Fibroblast of lung (primary cell): ENCODE data around the gene PIGA. TPM values are rescaled to one million over a fixed set of nuclear protein-coding genes. Genes with fewer than 3 reads are reported as not detected.

Experiments
- DNase-seq, 2 donors: peaks; one replicate each; pipeline versions ENCODE4 v3.0.0 to v3.0.0-alpha.2; 2010; ENCODE audit warnings: low read depth in 2 of 2
- H2AFZ ChIP-seq: 2 replicates; pipeline ENCODE4 v1.5.1; 2012; ENCODE audit warnings: low read length, control low read depth, inconsistent platforms
- H3K27ac ChIP-seq: 2 replicates; pipeline ENCODE4 v1.5.1; 2011; ENCODE audit warnings: low read length, control low read depth; ENCODE audit not compliant: insufficient read depth
- H3K27me3 ChIP-seq: 2 replicates; pipeline ENCODE4 v1.5.1; 2011; ENCODE audit warnings: mild to moderate bottlenecking, low read length; ENCODE audit not compliant: control insufficient read depth, insufficient read depth
- H3K36me3 ChIP-seq: 2 replicates; pipeline ENCODE4 v1.5.1; 2011; ENCODE audit warnings: low read length; ENCODE audit not compliant: control insufficient read depth, insufficient read depth
- H3K4me1 ChIP-seq: 2 replicates; pipeline ENCODE4 v1.5.1; 2011; ENCODE audit warnings: low read length; ENCODE audit not compliant: control insufficient read depth, insufficient read depth; ENCODE audit errors: extremely low read depth
- H3K4me2 ChIP-seq: 2 replicates; pipeline ENCODE4 v1.5.1; 2011; ENCODE audit warnings: low read length, control low read depth; ENCODE audit not compliant: insufficient read depth; ENCODE audit errors: extremely low read depth
- H3K4me3 ChIP-seq, 4 experiments: fragments of 200-600 bp in 1 of 4; sonication (generic) in 1 of 4; replicated peaks in 1 of 4; 2 replicates each; pipeline ENCODE4 v1.5.1; 2011 to 2016; ENCODE audit warnings: low read length in 4 of 4, low read depth in 3 of 4, mild to moderate bottlenecking in 3 of 4, control low read depth in 2 of 4, inconsistent platforms in 1 of 4, mixed read lengths in 1 of 4; ENCODE audit not compliant: insufficient read depth in 1 of 4; ENCODE audit errors: control extremely low read depth in 1 of 4
- H3K79me2 ChIP-seq: 2 replicates; pipeline ENCODE4 v1.5.1; 2012; ENCODE audit warnings: mild to moderate bottlenecking, low read length, inconsistent platforms; ENCODE audit not compliant: control insufficient read depth, insufficient read depth
- H3K9ac ChIP-seq: 2 replicates; pipeline ENCODE4 v1.5.1; 2011; ENCODE audit warnings: mild to moderate bottlenecking, low read length, control low read depth; ENCODE audit not compliant: insufficient read depth
- H3K9me3 ChIP-seq: 2 replicates; pipeline ENCODE4 v1.5.1; 2012; ENCODE audit warnings: low read depth, low read length; ENCODE audit not compliant: control insufficient read depth, insufficient read depth
- H4K20me1 ChIP-seq: 2 replicates; pipeline ENCODE4 v1.5.1; 2011; ENCODE audit warnings: low read length; ENCODE audit not compliant: control insufficient read depth, insufficient read depth; ENCODE audit errors: extremely low read depth
- EZH2 ChIP-seq: IDR thresholded peaks from 2 replicates; pipeline ENCODE4 v1.5.1; 2012; ENCODE audit warnings: low read length, control low read depth, mild to moderate bottlenecking; ENCODE audit errors: missing control alignments
- polyA plus RNA-seq, 2 donors: library from polyadenylated mRNA; depleted of rRNA in 1 of 2; stranded (reverse) in 1 of 2; unstranded in 1 of 2; fragments of >200 nt; gene quantifications; 2 replicates each; pipeline ENCODE4 v1.2.1, GENCODE V29; 2011 to 2012; ENCODE audit warnings: missing spikeins in 1 of 2
- total RNA-seq: library from RNA; depleted of rRNA; stranded (reverse); fragments of >200 nt; gene quantifications from 2 replicates; pipeline ENCODE4 v1.2.1, GENCODE V29; 2014
- TF ChIP-seq, protein P1 (sequence below), 2 donors: IDR thresholded peaks in 1 of 2; conservative IDR thresholded peaks in 1 of 2; 1 replicate in 1 of 2; 2 replicates in 1 of 2; pipeline ENCODE4 v1.5.1; 2011 to 2012; ENCODE audit warnings: low read length in 2 of 2, control low read depth in 1 of 2, inconsistent platforms in 1 of 2, low read depth in 1 of 2, mild to moderate bottlenecking in 1 of 2

The PIGA gene
- total and polyA plus RNA-seq, 2 donors (not counting 1 experiment from before 2014, with no cell fraction given) = 4.8 to 6.9 TPM

- Histone ChIP-seq H3K9me3 (no peaks in the 10 kb centered on the region), H2AFZ (no peak overlapping the region), H3K79me2 (no peaks in the 10 kb centered on the region), H3K9ac (no peak overlapping the region), H4K20me1 (no peaks in the 10 kb centered on the region), H3K27ac (no peak overlapping the region), H3K4me2 (no peak overlapping the region), H3K36me3 (no peaks in the 10 kb centered on the region), H3K4me1 (no peaks in the 10 kb centered on the region), H3K27me3 (no peaks in the 10 kb centered on the region), H3K4me3 (peak overlapping the region in 2 of 4 experiments; percentile 6 to 40)
- TF ChIP-seq, protein P1, sequence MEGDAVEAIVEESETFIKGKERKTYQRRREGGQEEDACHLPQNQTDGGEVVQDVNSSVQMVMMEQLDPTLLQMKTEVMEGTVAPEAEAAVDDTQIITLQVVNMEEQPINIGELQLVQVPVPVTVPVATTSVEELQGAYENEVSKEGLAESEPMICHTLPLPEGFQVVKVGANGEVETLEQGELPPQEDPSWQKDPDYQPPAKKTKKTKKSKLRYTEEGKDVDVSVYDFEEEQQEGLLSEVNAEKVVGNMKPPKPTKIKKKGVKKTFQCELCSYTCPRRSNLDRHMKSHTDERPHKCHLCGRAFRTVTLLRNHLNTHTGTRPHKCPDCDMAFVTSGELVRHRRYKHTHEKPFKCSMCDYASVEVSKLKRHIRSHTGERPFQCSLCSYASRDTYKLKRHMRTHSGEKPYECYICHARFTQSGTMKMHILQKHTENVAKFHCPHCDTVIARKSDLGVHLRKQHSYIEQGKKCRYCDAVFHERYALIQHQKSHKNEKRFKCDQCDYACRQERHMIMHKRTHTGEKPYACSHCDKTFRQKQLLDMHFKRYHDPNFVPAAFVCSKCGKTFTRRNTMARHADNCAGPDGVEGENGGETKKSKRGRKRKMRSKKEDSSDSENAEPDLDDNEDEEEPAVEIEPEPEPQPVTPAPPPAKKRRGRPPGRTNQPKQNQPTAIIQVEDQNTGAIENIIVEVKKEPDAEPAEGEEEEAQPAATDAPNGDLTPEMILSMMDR (conservative IDR thresholded peaks at IDR 0.05 in 1 of 2, IDR thresholded peaks at IDR 0.05 in 1 of 2; ENCODE audit: low read depth in 1 of 2, low read length in 2 of 2) = peak; percentile 6 to 26
- no peak for TF ChIP-seq EZH2
- peak in 1 of 2 donors; percentile 23 for DNase-seq
These were observed 47.5 kb upstream of the PIGA start for GRCh38 chrX:15382813-15383212.

DNA sequence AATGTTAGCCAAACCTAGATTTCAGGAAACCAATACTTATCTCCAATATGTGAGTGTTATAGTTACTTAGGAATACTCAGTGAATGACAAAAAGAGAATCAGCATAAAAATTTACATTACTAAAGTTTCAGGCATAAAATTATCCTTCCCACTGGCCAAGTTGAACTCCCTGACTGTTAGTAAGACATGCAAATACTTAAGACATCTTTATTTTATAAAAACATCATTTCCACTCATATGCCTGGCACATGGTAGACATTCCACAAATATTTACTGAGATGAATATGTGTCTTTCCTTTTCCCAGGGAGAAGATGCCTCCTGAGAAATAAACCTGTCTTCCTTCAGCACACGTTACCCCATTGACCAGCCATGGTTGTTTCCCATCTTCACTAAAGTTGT is 41.6 kb upstream of the PIGA start:
- DNase-seq = no peak
- Histone ChIP-seq H4K20me1 (no peaks in the 10 kb centered on the region), H3K79me2 (no peaks in the 10 kb centered on the region), H3K4me1 (no peaks in the 10 kb centered on the region), H3K27me3 (no peaks in the 10 kb centered on the region), H3K9ac (no peak overlapping the region), H3K4me2 (no peak overlapping the region), H3K4me3 (no peak overlapping the region), H2AFZ (no peak overlapping the region), H3K36me3 (no peaks in the 10 kb centered on the region), H3K27ac (no peak overlapping the region), H3K9me3 (no peaks in the 10 kb centered on the region)
- TF ChIP-seq, protein P1 (conservative IDR thresholded peaks at IDR 0.05 in 1 of 2, IDR thresholded peaks at IDR 0.05 in 1 of 2; ENCODE audit: low read depth in 1 of 2, low read length in 2 of 2) = no peak

GRCh38 chrX:15373976-15374375 is 38.7 kb upstream of the PIGA start:
- Histone ChIP-seq H3K9ac (no peak overlapping the region), H3K9me3 (no peaks in the 10 kb centered on the region), H3K27me3 (no peaks in the 10 kb centered on the region), H3K27ac (no peak overlapping the region), H3K79me2 (no peaks in the 10 kb centered on the region), H2AFZ (no peak overlapping the region), H3K4me2 (no peak overlapping the region), H3K4me3 (no peak overlapping the region), H3K4me1 (no peaks in the 10 kb centered on the region), H4K20me1 (no peaks in the 10 kb centered on the region), H3K36me3 (no peaks in the 10 kb centered on the region)
- DNase-seq = peak in 1 of 2 donors; percentile 59
- no peak for TF ChIP-seq EZH2
- TF ChIP-seq, protein P1 (conservative IDR thresholded peaks at IDR 0.05 in 1 of 2, IDR thresholded peaks at IDR 0.05 in 1 of 2; ENCODE audit: low read depth in 1 of 2, low read length in 2 of 2) = no peak
